Erythroblast (primary cell): ENCODE data around the gene C11orf52.
A peak's percentile ranks its signal among the peaks of the same experiment; 100 is the strongest.

Experiments
- DNase-seq, 2 experiments: peaks; one replicate each; lab custom pipeline; 2025; lab: John Stamatoyannopoulos, UW
- GATA1 ChIP-seq: IDR thresholded peaks from 2 replicates; pipeline ENCODE4 v1.6.1; 2011; ENCODE audit warnings: low read depth, mild to moderate bottlenecking, control low read depth, low read length, moderate library complexity
- POLR2A ChIP-seq: IDR thresholded peaks from 2 replicates; pipeline ENCODE4 v1.6.1; 2011; ENCODE audit warnings: mild to moderate bottlenecking, low read length

C11orf52 gene

GRCh38 chr11:111906680-111907079 lies 12.0 kb upstream of the C11orf52 start:
- DNase-seq: no peak
- TF ChIP-seq POLR2A (no peak), GATA1 (no peak)

GRCh38 chr11:111908639-111909305 lies 9.9 kb upstream of the C11orf52 start:
- DNase-seq: no peak
- TF ChIP-seq GATA1: no peak
- TF ChIP-seq POLR2A: no peak

- TF ChIP-seq GATA1 (no peak), POLR2A (no peak)
- DNase-seq: no peak
Observed at GRCh38 chr11:111909378-111909777, 9.3 kb upstream of the C11orf52 start.

- no peak for TF ChIP-seq POLR2A
- DNase-seq: peak in 1 of 2 experiments; percentile 20
Observed at GRCh38 chr11:111910676-111911562, 7.8 kb upstream of the C11orf52 start.

GRCh38 chr11:111911563-111912401 lies 6.9 kb upstream of the C11orf52 start, which contains the start of gene CRYAB:
Gene CRYAB (minus strand): TSS chr11:111911770. CDS start chr11:111911724, 46 bp downstream.
- peak; percentile 21 to 25 for DNase-seq
- no peak for TF ChIP-seq POLR2A
- TF ChIP-seq GATA1: no peak

- TF ChIP-seq GATA1: no peak
- no peak for TF ChIP-seq POLR2A
- no peak for DNase-seq
Observed at GRCh38 chr11:111912535-111912934, 6.2 kb upstream of the C11orf52 start, which contains the start of gene HSPB2. Gene HSPB2 (plus strand): TSS chr11:111912734. CDS start chr11:111912830, 96 bp downstream.

GRCh38 chr11:111913031-111913861 lies 5.5 kb upstream of the C11orf52 start:
- no peak for TF ChIP-seq POLR2A
- no peak for DNase-seq

- TF ChIP-seq POLR2A: no peak
- TF ChIP-seq GATA1: no peak
- DNase-seq: no peak
Observed at GRCh38 chr11:111913997-111914396, 4.7 kb upstream of the C11orf52 start.

- no peak for TF ChIP-seq POLR2A
- no peak for TF ChIP-seq GATA1
- no peak for DNase-seq
Observed at GRCh38 chr11:111916768-111917167, 1.9 kb upstream of the C11orf52 start.

GRCh38 chr11:111917312-111917711 lies 1.4 kb upstream of the C11orf52 start:
- DNase-seq: no peak
- TF ChIP-seq GATA1: no peak
- TF ChIP-seq POLR2A: no peak

- no peak for TF ChIP-seq POLR2A
- no peak for TF ChIP-seq GATA1
Observed at GRCh38 chr11:111917788-111918187, 925 bp upstream of the C11orf52 start.

GRCh38 chr11:111920908-111921307 lies 2.2 kb downstream of the C11orf52 start:
- DNase-seq: no peak
- TF ChIP-seq GATA1 (no peak), POLR2A (no peak)

More at GRCh38 chr11:111917788-111918187, 925 bp upstream of the C11orf52 start:
- no peak for DNase-seq

GRCh38 chr11:111921541-111922230 lies 3.0 kb downstream of the C11orf52 start:
- no peak for DNase-seq
- TF ChIP-seq GATA1 (no peak), POLR2A (no peak)
